Uterus (tissue), 4 donors: Measurements from ENCODE around the gene WWOX. TPM values are rescaled to one million over a fixed set of nuclear protein-coding genes. Genes with fewer than 3 reads are reported as not detected.
A peak's percentile ranks its signal among the peaks of the same experiment; 100 is the strongest.

Experiments used
- DNase-seq, 2 donors: peaks; one replicate each; pipeline ENCODE4 v3.0.0-alpha.2; 2019 to 2020
- H3K27ac ChIP-seq, 2 donors: fragments of 200-600 bp; sonication (generic); 1 replicate in 1 of 2; 2 replicates in 1 of 2; pipeline ENCODE4 v1.5.1; 2016 to 2018
- H3K27me3 ChIP-seq, 2 donors: fragments of 200-600 bp; sonication (generic); one replicate each; pipeline ENCODE4 v1.5.1; 2018 to 2019; ENCODE audit warnings: control low read depth in 1 of 2
- H3K36me3 ChIP-seq, 2 donors: fragments of 200-600 bp; sonication (generic); one replicate each; pipeline ENCODE4 v1.5.1; 2019; ENCODE audit warnings: control low read depth in 1 of 2
- H3K4me1 ChIP-seq, 2 donors: fragments of 200-600 bp; sonication (generic); one replicate each; pipeline ENCODE4 v1.5.1; 2018 to 2019; ENCODE audit warnings: control low read depth in 1 of 2
- H3K4me3 ChIP-seq, 2 donors: fragments of 200-600 bp; sonication (generic); 1 replicate in 1 of 2; 2 replicates in 1 of 2; pipeline ENCODE4 v1.5.1; 2018 to 2019; ENCODE audit warnings: mild to moderate bottlenecking in 1 of 2
- H3K9me3 ChIP-seq, 2 donors: fragments of 200-600 bp; sonication (generic); one replicate each; pipeline ENCODE4 v1.5.1; 2019; ENCODE audit warnings: control low read depth in 1 of 2
- CTCF ChIP-seq, 4 experiments: fragments of 200-600 bp in 2 of 4; fragments of 450-650 bp in 2 of 4; sonication (generic) in 2 of 4; IDR thresholded peaks; one replicate each; pipeline ENCODE4 v1.5.1; 2016 to 2019; ENCODE audit warnings: antibody characterized with exemption in 4 of 4, mild to moderate bottlenecking in 2 of 4, moderate library complexity in 1 of 4
- POLR2A ChIP-seq, 2 donors: fragments of 450-650 bp; IDR thresholded peaks; one replicate each; pipeline ENCODE4 v1.6.1; 2016; ENCODE audit warnings: antibody characterized with exemption in 2 of 2, mild to moderate bottlenecking in 1 of 2, moderate library complexity in 1 of 2
- intact Hi-C: fragments of 100-400 bp; cut with DNase I; formaldehyde crosslinking; loops from one replicate; pipeline ENCODE4 v1.15.1; 2023; ENCODE audit warnings: low total_unique reads
- total RNA-seq, 4 donors: library from RNA; depleted of rRNA in 3 of 4; stranded (reverse); fragments of >200 nt in 3 of 4; gene quantifications; one replicate each; pipeline versions ENCODE4 v1.1.0 to v1.2.4, GENCODE V29; 2014 to 2023
- donor health status: DM: yes; HTN: yes; CAD: no.

Gene WWOX
- total RNA-seq, 4 donors from 2014 or later = 34.1 to 99.9 (median 55.8) TPM

- Histone ChIP-seq H3K36me3 (no peaks in the 10 kb centered on the region), H3K9me3 (no peaks in the 10 kb centered on the region), H3K4me1 (no peaks in the 10 kb centered on the region), H3K27me3 (no peaks in the 10 kb centered on the region), H3K4me3 (no peak overlapping the region), H3K27ac (peak overlapping the region; percentile 46 to 61)
- DNase-seq = no peak
- intact Hi-C loops = no loop called here
- no peak for TF ChIP-seq POLR2A (IDR thresholded peaks at IDR 0.05)
- TF ChIP-seq CTCF (IDR thresholded peaks at IDR 0.05) = no peak
These were observed 529.1 kb downstream of the WWOX start for GRCh38 chr16:78628461-78629045.

- H3K9me3 ChIP-seq = no peaks in the 10 kb centered on the region
- TF ChIP-seq CTCF (IDR thresholded peaks at IDR 0.05) = no peak
- TF ChIP-seq POLR2A (IDR thresholded peaks at IDR 0.05) = no peak
- no peaks in the 10 kb centered on the region for H3K4me1 ChIP-seq
- no peaks in the 10 kb centered on the region for H3K36me3 ChIP-seq
- intact Hi-C loops = no loop called here
- no peak for DNase-seq
- no peaks in the 10 kb centered on the region for H3K27me3 ChIP-seq
- H3K4me3 ChIP-seq = no peak overlapping the region
- H3K27ac ChIP-seq = peak overlapping the region; percentile 46 to 61
These were observed 529.7 kb downstream of the WWOX start for GRCh38 chr16:78629173-78629572.

GRCh38 chr16:78630102-78630501 is 530.6 kb downstream of the WWOX start:
- Histone ChIP-seq H3K27me3 (no peaks in the 10 kb centered on the region), H3K4me1 (no peaks in the 10 kb centered on the region), H3K9me3 (no peaks in the 10 kb centered on the region), H3K27ac (no peak overlapping the region), H3K36me3 (no peaks in the 10 kb centered on the region), H3K4me3 (no peak overlapping the region)
- DNase-seq = no peak
- intact Hi-C loops = no loop called here
- TF ChIP-seq POLR2A (IDR thresholded peaks at IDR 0.05) (no peak), CTCF (IDR thresholded peaks at IDR 0.05) (no peak)

GRCh38 chr16:78633551-78633950 is 534.1 kb downstream of the WWOX start:
- Histone ChIP-seq H3K4me1 (no peaks in the 10 kb centered on the region), H3K36me3 (no peaks in the 10 kb centered on the region), H3K27me3 (no peaks in the 10 kb centered on the region), H3K4me3 (no peak overlapping the region), H3K27ac (no peak overlapping the region), H3K9me3 (no peaks in the 10 kb centered on the region)
- DNase-seq = peak in 1 of 2 donors; percentile 54
- intact Hi-C loops = no loop called here
- TF ChIP-seq CTCF (IDR thresholded peaks at IDR 0.05) (no peak), POLR2A (IDR thresholded peaks at IDR 0.05) (no peak)

- Histone ChIP-seq H3K9me3 (no peaks in the 10 kb centered on the region), H3K4me3 (no peak overlapping the region), H3K27ac (no peak overlapping the region), H3K27me3 (no peaks in the 10 kb centered on the region), H3K4me1 (no peaks in the 10 kb centered on the region), H3K36me3 (no peaks in the 10 kb centered on the region)
- no peak for TF ChIP-seq CTCF (IDR thresholded peaks at IDR 0.05)
- no peak for TF ChIP-seq POLR2A (IDR thresholded peaks at IDR 0.05)
- no peak for DNase-seq
- intact Hi-C loops = no loop called here
These were observed 536.4 kb downstream of the WWOX start for GRCh38 chr16:78635807-78636206.
